ENCODE data around the gene ASIC5.
"Not testable (repeated sequence)": the region's sequence is repeated elsewhere in the genome, so short reads cannot be mapped to it uniquely, and the experiment has no call there.

ASIC5 gene

GRCh38 chr4:155899891-155900290 is 33.8 kb upstream of the ASIC5 start:
- DNase-seq (ENCODE audit: low read depth) = no peak
- no peak for TF ChIP-seq MYC (IDR thresholded peaks at IDR 0.05; ENCODE audit: low read depth, low read length)
- no peak for TF ChIP-seq CTCF (IDR thresholded peaks at IDR 0.05; ENCODE audit: low read depth, low read length)
- no peak for TF ChIP-seq POLR2A (IDR thresholded peaks at IDR 0.05; ENCODE audit: extremely low read depth, insufficient read length)
- no peak for TF ChIP-seq MAX (IDR thresholded peaks at IDR 0.05; ENCODE audit: low read depth, low read length)
- no peak overlapping the region for H3K4me3 ChIP-seq (ENCODE audit: low read depth, low read length)

- not testable (repeated sequence) for DNase-seq (ENCODE audit: low read depth); H3K4me3 ChIP-seq (ENCODE audit: low read depth, low read length)
Observed at GRCh38 chr4:155898371-155898770, 32.3 kb upstream of the ASIC5 start.

GRCh38 chr4:155891058-155891457 is 25.0 kb upstream of the ASIC5 start:
- DNase-seq (ENCODE audit: low read depth) = no peak

GRCh38 chr4:155889946-155890345 is 23.9 kb upstream of the ASIC5 start:
- DNase-seq (ENCODE audit: low read depth) = no peak
- H3K4me3 ChIP-seq (ENCODE audit: low read depth, low read length) = no peak overlapping the region
- TF ChIP-seq MYC (IDR thresholded peaks at IDR 0.05; ENCODE audit: low read depth, low read length) (no peak), MAX (IDR thresholded peaks at IDR 0.05; ENCODE audit: low read depth, low read length) (no peak), POLR2A (IDR thresholded peaks at IDR 0.05; ENCODE audit: extremely low read depth, insufficient read length) (no peak), CTCF (IDR thresholded peaks at IDR 0.05; ENCODE audit: low read depth, low read length) (no peak)

More at GRCh38 chr4:155891058-155891457, 25.0 kb upstream of the ASIC5 start:
- TF ChIP-seq POLR2A (IDR thresholded peaks at IDR 0.05; ENCODE audit: extremely low read depth, insufficient read length) (no peak), CTCF (IDR thresholded peaks at IDR 0.05; ENCODE audit: low read depth, low read length) (no peak), MYC (IDR thresholded peaks at IDR 0.05; ENCODE audit: low read depth, low read length) (no peak), MAX (IDR thresholded peaks at IDR 0.05; ENCODE audit: low read depth, low read length) (no peak)
- no peak overlapping the region for H3K4me3 ChIP-seq (ENCODE audit: low read depth, low read length)

GRCh38 chr4:155889031-155889793 is 23.1 kb upstream of the ASIC5 start:
- no peak for TF ChIP-seq MAX (IDR thresholded peaks at IDR 0.05; ENCODE audit: low read depth, low read length)
- no peak for TF ChIP-seq POLR2A (IDR thresholded peaks at IDR 0.05; ENCODE audit: extremely low read depth, insufficient read length)
- TF ChIP-seq MYC (IDR thresholded peaks at IDR 0.05; ENCODE audit: low read depth, low read length) = no peak
- no peak for TF ChIP-seq CTCF (IDR thresholded peaks at IDR 0.05; ENCODE audit: low read depth, low read length)
- DNase-seq (ENCODE audit: low read depth) = peak; percentile 32
- H3K4me3 ChIP-seq (ENCODE audit: low read depth, low read length) = no peak overlapping the region

GRCh38 chr4:155887847-155888570 is 21.9 kb upstream of the ASIC5 start:
- no peak for DNase-seq (ENCODE audit: low read depth)
- TF ChIP-seq CTCF (IDR thresholded peaks at IDR 0.05; ENCODE audit: low read depth, low read length) = no peak
- TF ChIP-seq MYC (IDR thresholded peaks at IDR 0.05; ENCODE audit: low read depth, low read length) = no peak
- no peak for TF ChIP-seq MAX (IDR thresholded peaks at IDR 0.05; ENCODE audit: low read depth, low read length)
- no peak for TF ChIP-seq POLR2A (IDR thresholded peaks at IDR 0.05; ENCODE audit: extremely low read depth, insufficient read length)
- H3K4me3 ChIP-seq (ENCODE audit: low read depth, low read length) = no peak overlapping the region
